Caco-2 (cell line): ENCODE measurements around the gene TMEM97. TPM values are rescaled to one million over a fixed set of nuclear protein-coding genes. Genes with fewer than 3 reads are reported as not detected.

Experiments
- BruUV-seq: library from RNA; stranded (reverse); fragments of 400-500 nt; replicated peaks from 2 replicates; lab custom pipeline; 2021; lab: Mats Ljungman, UMichigan
- CTCF ChIA-PET: fragments of 300-600 bp; sonication (Branson Sonifier 250); formaldehyde crosslinking; loops from one replicate; lab custom pipeline; 2022; ENCODE audit warnings: antibody characterized with exemption; lab: Charles Lee
- POLR2A ChIA-PET: fragments of 300-600 bp; sonication (Branson Sonifier 250); formaldehyde crosslinking; loops from one replicate; lab custom pipeline; 2022; ENCODE audit warnings: antibody characterized with exemption; lab: Charles Lee
- DNase-seq, 2 experiments: peaks; one replicate each; pipeline versions ENCODE4 v3.0.0 to v3.0.0-alpha.2; 2020 to 2022
- H3K27me3 ChIP-seq: replicated peaks from 2 replicates; pipeline ENCODE4 v1.6.0; 2011; ENCODE audit warnings: low read length; ENCODE audit not compliant: control insufficient read depth, insufficient read depth
- H3K36me3 ChIP-seq: 2 replicates; pipeline ENCODE4 v1.5.1; 2011; ENCODE audit warnings: low read length; ENCODE audit not compliant: control insufficient read depth, insufficient read depth
- H3K4me1 ChIP-seq: fragments of 250-450 bp; sonication (Bioruptor Pico); 2 replicates; pipeline ENCODE4 v1.5.1; 2020; ENCODE audit warnings: mild to moderate bottlenecking
- H3K4me3 ChIP-seq: 2 replicates; pipeline ENCODE4 v1.5.1; 2011; ENCODE audit warnings: low read depth, mild to moderate bottlenecking, control low read depth, low read length
- H3K9me3 ChIP-seq: fragments of 250-450 bp; sonication (Bioruptor Pico); 2 replicates; pipeline ENCODE4 v1.5.1; 2020; ENCODE audit warnings: mild to moderate bottlenecking, moderate library complexity
- H3K27ac Mint-ChIP-seq: one replicate; pipeline ENCODE4 v1.8.0; 2022; ENCODE audit warnings: mixed read lengths; ENCODE audit not compliant: unreplicated experiment
- H3K27me3 Mint-ChIP-seq: one replicate; pipeline ENCODE4 v1.8.0; 2022; ENCODE audit warnings: mixed read lengths; ENCODE audit not compliant: insufficient read depth, unreplicated experiment
- H3K36me3 Mint-ChIP-seq: one replicate; pipeline ENCODE4 v1.8.0; 2022; ENCODE audit warnings: mild to moderate bottlenecking, mixed read lengths; ENCODE audit not compliant: insufficient read depth, unreplicated experiment
- H3K4me1 Mint-ChIP-seq: one replicate; pipeline ENCODE4 v1.8.0; 2022; ENCODE audit warnings: low read depth, mixed read lengths; ENCODE audit not compliant: unreplicated experiment
- H3K4me3 Mint-ChIP-seq: one replicate; pipeline ENCODE4 v1.8.0; 2022; ENCODE audit warnings: mild to moderate bottlenecking, moderate library complexity, mixed read lengths; ENCODE audit not compliant: unreplicated experiment
- H3K9me3 Mint-ChIP-seq: one replicate; pipeline ENCODE4 v1.8.0; 2022; ENCODE audit warnings: mixed read lengths; ENCODE audit not compliant: unreplicated experiment
- CTCF ChIP-seq, 2 experiments: fragments of 200-600 bp in 1 of 2; IDR thresholded peaks; 1 replicate in 1 of 2; 2 replicates in 1 of 2; pipeline versions ENCODE4 v1.5.1 to v1.8.0; 2011 to 2022; ENCODE audit warnings: antibody characterized with exemption in 1 of 2, control low read depth in 1 of 2, inconsistent platforms in 1 of 2, low read depth in 1 of 2, low read length in 1 of 2, mild to moderate bottlenecking in 1 of 2, moderate library complexity in 1 of 2; ENCODE audit not compliant: insufficient read depth in 1 of 2, severe bottlenecking in 1 of 2, unreplicated experiment in 1 of 2
- intact Hi-C: fragments of 100-400 bp; cut with micrococcal nuclease; formaldehyde crosslinking; loops from one replicate; pipeline ENCODE4 v1.10.0; 2022; ENCODE audit not compliant: unreplicated experiment
- total RNA-seq: library from RNA; stranded (reverse); gene quantifications from 2 replicates; pipeline ENCODE4 v1.2.3, GENCODE V29; 2022

The TMEM97 gene
- total RNA-seq, 1 experiment from 2014 or later: 342 TPM

GRCh38 chr17:28330671-28331070, 11.7 kb downstream of the TMEM97 start:
- Mint-ChIP-seq H3K9me3 (no peaks in the 10 kb centered on the region), H3K36me3 (peaks cover 84% of the 10 kb centered on the region)

GRCh38 chr17:28331891-28332420, 13.0 kb downstream of the TMEM97 start:
- Mint-ChIP-seq H3K27ac (no peak overlapping the region), H3K4me3 (peak overlapping the region; percentile 2), H3K27me3 (no peaks in the 10 kb centered on the region), H3K4me1 (peaks cover 37% of the 10 kb centered on the region), H3K36me3 (peaks cover 82% of the 10 kb centered on the region), H3K9me3 (no peaks in the 10 kb centered on the region)
- H3K9me3 ChIP-seq: no peaks in the 10 kb centered on the region
- CTCF ChIA-PET: interaction anchor here (1.1 to 1.3 kb wide), 2 partner anchors 12 to 26 kb away, joined by 4 read pairs; no protein-coding TSS in a partner anchor
- H3K4me3 ChIP-seq: no peak overlapping the region
- TF ChIP-seq CTCF (IDR thresholded peaks at IDR 0.05; ENCODE audit: insufficient read depth in 1 of 2, low read depth in 1 of 2, low read length in 1 of 2, severe bottlenecking in 1 of 2, unreplicated experiment in 1 of 2): no peak
- POLR2A ChIA-PET: interaction anchor here (0.6 kb wide), 1 partner anchor 67 kb away, joined by 3 read pairs; no protein-coding TSS in a partner anchor
- peaks cover 10% of the 10 kb centered on the region for H3K36me3 ChIP-seq
- peak in 1 of 2 experiments; percentile 47 for DNase-seq
- H3K4me1 ChIP-seq: peaks cover 40% of the 10 kb centered on the region
- no TSS peak for BruUV-seq
- intact Hi-C loops: loop anchor here (10.0 kb wide), 1 partner anchor 243 kb away; the partner anchor contains the start of genes ALDOC and PIGS
- H3K27me3 ChIP-seq: no peaks in the 10 kb centered on the region

More at GRCh38 chr17:28330671-28331070, 11.7 kb downstream of the TMEM97 start:
- H3K9me3 ChIP-seq: no peaks in the 10 kb centered on the region
- no TSS peak for BruUV-seq
- peaks cover 45% of the 10 kb centered on the region for H3K4me1 Mint-ChIP-seq
- no peak for TF ChIP-seq CTCF (IDR thresholded peaks at IDR 0.05; ENCODE audit: insufficient read depth in 1 of 2, low read depth in 1 of 2, low read length in 1 of 2, severe bottlenecking in 1 of 2, unreplicated experiment in 1 of 2)
- peaks cover 17% of the 10 kb centered on the region for H3K36me3 ChIP-seq
- ChIA-PET POLR2A (interaction anchor here (1.0 kb wide), 1 partner anchor 12 kb away, joined by 4 read pairs; the partner anchor contains the start of gene TMEM97), CTCF (interaction anchor here (0.6 to 1.3 kb wide), 4 partner anchors 9 to 27 kb away, joined by 3 to 4 read pairs (median 4); no protein-coding TSS in a partner anchor)
- H3K27ac Mint-ChIP-seq: no peak overlapping the region
- intact Hi-C loops: loop anchor here (10.0 kb wide), 1 partner anchor 244 kb away; the partner anchor contains the start of genes ALDOC and PIGS
- no peak overlapping the region for H3K4me3 Mint-ChIP-seq
- no peak overlapping the region for H3K4me3 ChIP-seq
- peaks cover 41% of the 10 kb centered on the region for H3K4me1 ChIP-seq
- no peaks in the 10 kb centered on the region for H3K27me3 ChIP-seq
- no peaks in the 10 kb centered on the region for H3K27me3 Mint-ChIP-seq
- peak in 1 of 2 experiments; percentile 42 for DNase-seq

- H3K9me3 ChIP-seq: no peaks in the 10 kb centered on the region
- no peak overlapping the region for H3K4me3 ChIP-seq
- TF ChIP-seq CTCF (IDR thresholded peaks at IDR 0.05; ENCODE audit: insufficient read depth in 1 of 2, low read depth in 1 of 2, low read length in 1 of 2, severe bottlenecking in 1 of 2, unreplicated experiment in 1 of 2): no peak
- CTCF ChIA-PET: interaction anchor here (0.6 kb wide), 1 partner anchor 480 kb away, joined by 4 read pairs; no protein-coding TSS in a partner anchor
- no peaks in the 10 kb centered on the region for H3K27me3 ChIP-seq
- Mint-ChIP-seq H3K4me1 (peaks cover 40% of the 10 kb centered on the region), H3K27me3 (no peaks in the 10 kb centered on the region), H3K9me3 (no peaks in the 10 kb centered on the region), H3K4me3 (peak overlapping the region; percentile 97), H3K36me3 (peaks cover 77% of the 10 kb centered on the region), H3K27ac (no peak overlapping the region)
- BruUV-seq: no TSS peak
- peak in 1 of 2 experiments; percentile 36 for DNase-seq
- intact Hi-C loops: loop anchor here (10.0 kb wide), 1 partner anchor 242 kb away; the partner anchor contains the start of genes ALDOC and PIGS
- POLR2A ChIA-PET: interaction anchor here (0.5 kb wide), 1 partner anchor 24 kb away, joined by 3 read pairs; the partner anchor contains the start of gene POLDIP2
- peaks cover 36% of the 10 kb centered on the region for H3K4me1 ChIP-seq
- H3K36me3 ChIP-seq: peaks cover 9% of the 10 kb centered on the region
These were observed 14.2 kb downstream of the TMEM97 start for GRCh38 chr17:28333083-28333746.
